Measurements from ENCODE around the gene CCDC117. TPM values are rescaled to one million over a fixed set of nuclear protein-coding genes. Genes with fewer than 3 reads are reported as not detected.
"Not testable (repeated sequence)": the region's sequence is repeated elsewhere in the genome, so short reads cannot be mapped to it uniquely, and the experiment has no call there.

The CCDC117 gene
- total RNA-seq, 1 experiment from 2014 or later, result 12.1 TPM

GRCh38 chr22:28750471-28750881 lies 22.0 kb upstream of the CCDC117 start:
- H3K27me3 Mint-ChIP-seq (ENCODE audit: insufficient read depth, unreplicated experiment), result no peaks in the 10 kb centered on the region
- ChIA-PET CTCF (interaction anchor here (0.5 to 1.0 kb wide), 2 partner anchors 11 to 424 kb away, joined by 3 read pairs; no protein-coding TSS in a partner anchor), POLR2A (interaction anchor here (0.6 to 2.4 kb wide), 4 partner anchors 9 to 697 kb away, joined by 3 to 6 read pairs (median 5); partner anchors contain the start of genes CCDC117, CHEK2, HSCB and XBP1)
- DNase-seq (ENCODE audit: unreplicated experiment), result peak; percentile 73
- peaks cover 6% of the 10 kb centered on the region for H3K4me1 Mint-ChIP-seq (ENCODE audit: insufficient read depth, unreplicated experiment)
- BruUV-seq (replicated peaks), result no TSS peak
- peak overlapping the region; percentile 46 for H3K27ac Mint-ChIP-seq (ENCODE audit: low read depth, unreplicated experiment)
- H3K4me3 Mint-ChIP-seq (ENCODE audit: unreplicated experiment), result no peak overlapping the region
- H3K9me3 Mint-ChIP-seq (ENCODE audit: unreplicated experiment), result no peaks in the 10 kb centered on the region
- peaks cover 60% of the 10 kb centered on the region for H3K36me3 Mint-ChIP-seq (ENCODE audit: insufficient read depth, unreplicated experiment)
- intact Hi-C loops (cut with micrococcal nuclease), result no loop called here
- no peak for TF ChIP-seq CTCF (IDR thresholded peaks at IDR 0.05; ENCODE audit: unreplicated experiment)

- H3K36me3 Mint-ChIP-seq (ENCODE audit: insufficient read depth, unreplicated experiment), result peaks cover 22% of the 10 kb centered on the region
- H3K9me3 Mint-ChIP-seq (ENCODE audit: unreplicated experiment); H3K27ac Mint-ChIP-seq (ENCODE audit: low read depth, unreplicated experiment); BruUV-seq (replicated peaks); DNase-seq (ENCODE audit: unreplicated experiment); CTCF ChIA-PET; H3K4me1 Mint-ChIP-seq (ENCODE audit: insufficient read depth, unreplicated experiment); H3K4me3 Mint-ChIP-seq (ENCODE audit: unreplicated experiment); intact Hi-C loops (cut with micrococcal nuclease); H3K27me3 Mint-ChIP-seq (ENCODE audit: insufficient read depth, unreplicated experiment): not testable (repeated sequence)
- POLR2A ChIA-PET, result interaction anchor here (0.8 to 1.5 kb wide), 3 partner anchors 10 to 19 kb away, joined by 3 to 6 read pairs (median 4); partner anchors contain the start of gene CCDC117
These were observed 18.0 kb upstream of the CCDC117 start for GRCh38 chr22:28754512-28754911.

- intact Hi-C loops (cut with micrococcal nuclease), result no loop called here
- no peak for TF ChIP-seq CTCF (IDR thresholded peaks at IDR 0.05; ENCODE audit: unreplicated experiment)
- H3K4me1 Mint-ChIP-seq (ENCODE audit: insufficient read depth, unreplicated experiment), result no peaks in the 10 kb centered on the region
- DNase-seq (ENCODE audit: unreplicated experiment), result no peak
- H3K4me3 Mint-ChIP-seq (ENCODE audit: unreplicated experiment), result no peak overlapping the region
- H3K9me3 Mint-ChIP-seq (ENCODE audit: unreplicated experiment), result no peaks in the 10 kb centered on the region
- H3K27me3 Mint-ChIP-seq (ENCODE audit: insufficient read depth, unreplicated experiment), result no peaks in the 10 kb centered on the region
- ChIA-PET CTCF (no interaction called here), POLR2A (interaction anchor here (0.9 kb wide), 1 partner anchor 13 kb away, joined by 5 read pairs; the partner anchor contains the start of gene CCDC117)
- peaks cover 5% of the 10 kb centered on the region for H3K36me3 Mint-ChIP-seq (ENCODE audit: insufficient read depth, unreplicated experiment)
- no peak overlapping the region for H3K27ac Mint-ChIP-seq (ENCODE audit: low read depth, unreplicated experiment)
- BruUV-seq (replicated peaks), result no TSS peak
These were observed 12.5 kb upstream of the CCDC117 start for GRCh38 chr22:28759861-28760560.

GRCh38 chr22:28761449-28761755 lies 11.1 kb upstream of the CCDC117 start:
- CTCF ChIA-PET, result interaction anchor here (0.7 kb wide), 1 partner anchor 11 kb away, joined by 3 read pairs; no protein-coding TSS in a partner anchor
- Mint-ChIP-seq H3K4me3 (ENCODE audit: unreplicated experiment) (no peak overlapping the region), H3K27me3 (ENCODE audit: insufficient read depth, unreplicated experiment) (no peaks in the 10 kb centered on the region), H3K9me3 (ENCODE audit: unreplicated experiment) (no peaks in the 10 kb centered on the region), H3K27ac (ENCODE audit: low read depth, unreplicated experiment) (no peak overlapping the region), H3K4me1 (ENCODE audit: insufficient read depth, unreplicated experiment) (no peaks in the 10 kb centered on the region), H3K36me3 (ENCODE audit: insufficient read depth, unreplicated experiment) (peaks cover 5% of the 10 kb centered on the region)
- POLR2A ChIA-PET, result no interaction called here
- no peak for DNase-seq (ENCODE audit: unreplicated experiment)
- TF ChIP-seq CTCF (IDR thresholded peaks at IDR 0.05; ENCODE audit: unreplicated experiment), result no peak
- no TSS peak for BruUV-seq (replicated peaks)
- intact Hi-C loops (cut with micrococcal nuclease), result no loop called here

- DNase-seq (ENCODE audit: unreplicated experiment); H3K4me1 Mint-ChIP-seq (ENCODE audit: insufficient read depth, unreplicated experiment); H3K27ac Mint-ChIP-seq (ENCODE audit: low read depth, unreplicated experiment); H3K4me3 Mint-ChIP-seq (ENCODE audit: unreplicated experiment); H3K36me3 Mint-ChIP-seq (ENCODE audit: insufficient read depth, unreplicated experiment); BruUV-seq (replicated peaks); H3K9me3 Mint-ChIP-seq (ENCODE audit: unreplicated experiment); H3K27me3 Mint-ChIP-seq (ENCODE audit: insufficient read depth, unreplicated experiment); POLR2A ChIA-PET; intact Hi-C loops (cut with micrococcal nuclease): not testable (repeated sequence)
- CTCF ChIA-PET, result interaction anchor here (0.7 kb wide), 1 partner anchor 11 kb away, joined by 3 read pairs; no protein-coding TSS in a partner anchor
These were observed 10.5 kb upstream of the CCDC117 start for GRCh38 chr22:28762000-28762399.

Data from MCF 10A (cell line).